ENCODE data around the gene BRD1.
"Not testable (repeated sequence)": the region's sequence is repeated elsewhere in the genome, so short reads cannot be mapped to it uniquely, and the experiment has no call there.

Gene BRD1

GRCh38 chr22:49781886-49782285, 45.8 kb downstream of the BRD1 start:
- DNase-seq = not testable (repeated sequence)

- no peak for DNase-seq
Measured at GRCh38 chr22:49781289-49781782, 46.3 kb downstream of the BRD1 start.

GRCh38 chr22:49780698-49781288, 46.9 kb downstream of the BRD1 start:
- no peak for DNase-seq

DNA sequence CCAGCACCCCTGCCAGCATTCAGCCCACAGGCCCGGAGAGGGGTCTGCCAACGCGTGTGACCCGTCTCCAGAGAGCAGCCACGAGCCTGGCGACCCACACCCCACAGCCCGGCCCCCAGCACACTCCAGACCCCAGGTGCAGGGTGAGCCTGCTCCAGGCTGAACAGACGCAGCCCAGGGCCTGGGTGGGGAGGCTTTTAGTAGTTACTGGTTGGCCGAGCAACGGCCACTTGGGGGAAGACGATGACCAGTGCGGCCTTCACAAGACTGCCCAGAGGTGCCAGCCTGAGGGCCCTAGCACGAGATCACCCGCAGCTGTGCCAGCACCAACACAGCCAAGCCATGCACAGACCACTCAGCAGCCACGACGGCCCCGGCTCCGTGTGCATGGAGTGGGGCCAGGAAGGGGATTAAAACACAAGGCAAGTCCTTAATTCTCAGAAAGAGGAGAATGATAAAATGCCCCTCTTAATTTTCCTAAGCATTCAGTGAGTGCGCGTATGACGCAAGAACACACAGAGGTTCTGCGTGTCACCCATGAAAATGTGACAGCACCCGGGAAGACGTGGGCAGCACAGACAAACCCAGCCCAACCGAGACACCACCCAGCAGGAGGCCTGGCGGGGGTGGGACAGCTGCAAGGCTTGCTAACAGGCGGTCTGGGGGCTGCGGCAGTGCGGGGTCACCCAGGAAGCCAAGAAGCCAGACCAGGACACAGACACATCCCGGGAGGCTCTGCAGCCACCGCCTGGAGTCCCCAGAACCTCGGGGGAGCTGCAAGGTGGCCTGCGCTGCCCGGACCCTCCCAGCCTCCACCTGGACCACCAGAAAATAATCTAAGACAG, 47.6 kb downstream of the BRD1 start:
- no peak for DNase-seq

DNA sequence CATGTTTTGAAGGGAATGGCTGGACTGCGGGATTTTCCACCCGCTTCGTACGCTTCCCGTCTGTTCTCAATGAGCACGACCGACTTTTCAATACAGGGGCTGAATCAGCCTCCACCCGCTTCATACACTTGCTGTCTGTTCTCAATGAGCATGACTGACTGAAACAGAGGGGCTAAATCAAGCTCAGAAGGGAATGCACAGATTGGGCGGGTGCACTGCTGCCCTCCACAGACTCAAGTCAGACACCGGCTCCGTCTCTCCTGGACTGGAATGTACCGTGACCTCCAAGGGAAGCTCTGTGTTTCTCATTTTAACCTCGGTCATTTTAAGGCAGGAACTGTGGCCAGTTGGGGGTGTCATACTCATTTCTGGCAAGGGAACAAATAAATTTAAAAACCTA, 48.5 kb downstream of the BRD1 start:
- no peak for DNase-seq

GRCh38 chr22:49777569-49778249, 50.0 kb downstream of the BRD1 start:
- no peak for DNase-seq

- no peak for DNase-seq
Measured at GRCh38 chr22:49776891-49777290, 50.8 kb downstream of the BRD1 start.

- DNase-seq = no peak
Measured at GRCh38 chr22:49775867-49776511, 51.7 kb downstream of the BRD1 start.

- DNase-seq = no peak
Measured at GRCh38 chr22:49775191-49775866, 52.3 kb downstream of the BRD1 start.

GRCh38 chr22:49774499-49775151, 53.0 kb downstream of the BRD1 start:
- DNase-seq = peak; percentile 37

DNA sequence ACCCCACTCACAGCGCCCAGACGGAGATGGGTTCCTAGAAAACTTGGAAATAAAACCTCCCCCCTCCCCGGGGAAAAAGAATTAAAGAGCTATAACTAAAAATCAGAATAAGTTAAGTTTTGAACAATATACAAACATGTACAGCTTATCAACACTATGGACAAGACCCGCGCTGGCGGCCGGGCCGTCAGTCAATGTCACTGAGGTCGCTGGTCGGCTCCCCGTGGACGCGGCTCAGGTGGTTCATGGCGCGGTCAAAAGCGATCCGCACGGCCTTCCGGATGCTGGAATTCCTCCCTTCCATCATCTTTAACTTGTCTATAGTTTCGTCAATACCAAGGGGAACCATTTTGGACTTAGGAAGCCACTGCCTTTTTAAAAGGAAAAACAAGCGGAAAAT, 53.6 kb downstream of the BRD1 start:
- no peak for DNase-seq

- DNase-seq = no peak
Measured at GRCh38 chr22:49773531-49773930, 54.1 kb downstream of the BRD1 start.

DNA sequence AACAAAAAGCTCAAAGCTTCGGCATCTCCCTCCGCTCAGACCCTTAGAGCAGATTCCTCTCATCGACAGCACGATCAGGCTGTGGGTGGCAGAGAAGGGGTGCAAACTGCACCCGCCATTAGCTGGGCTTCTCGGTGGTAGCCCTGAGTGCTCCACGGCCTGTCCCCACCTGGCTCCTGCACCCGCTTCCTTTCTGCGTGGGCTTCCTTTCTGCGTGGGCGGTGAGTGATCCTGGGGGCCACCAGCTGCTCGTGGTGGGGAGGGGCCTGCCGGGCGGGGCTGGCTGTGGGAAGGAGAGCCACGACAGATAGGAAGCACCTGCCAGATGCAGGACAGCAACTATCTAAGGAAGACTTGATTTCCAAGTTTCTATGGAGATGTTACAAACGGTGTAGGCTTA, 55.0 kb downstream of the BRD1 start:
- DNase-seq = no peak

DNA sequence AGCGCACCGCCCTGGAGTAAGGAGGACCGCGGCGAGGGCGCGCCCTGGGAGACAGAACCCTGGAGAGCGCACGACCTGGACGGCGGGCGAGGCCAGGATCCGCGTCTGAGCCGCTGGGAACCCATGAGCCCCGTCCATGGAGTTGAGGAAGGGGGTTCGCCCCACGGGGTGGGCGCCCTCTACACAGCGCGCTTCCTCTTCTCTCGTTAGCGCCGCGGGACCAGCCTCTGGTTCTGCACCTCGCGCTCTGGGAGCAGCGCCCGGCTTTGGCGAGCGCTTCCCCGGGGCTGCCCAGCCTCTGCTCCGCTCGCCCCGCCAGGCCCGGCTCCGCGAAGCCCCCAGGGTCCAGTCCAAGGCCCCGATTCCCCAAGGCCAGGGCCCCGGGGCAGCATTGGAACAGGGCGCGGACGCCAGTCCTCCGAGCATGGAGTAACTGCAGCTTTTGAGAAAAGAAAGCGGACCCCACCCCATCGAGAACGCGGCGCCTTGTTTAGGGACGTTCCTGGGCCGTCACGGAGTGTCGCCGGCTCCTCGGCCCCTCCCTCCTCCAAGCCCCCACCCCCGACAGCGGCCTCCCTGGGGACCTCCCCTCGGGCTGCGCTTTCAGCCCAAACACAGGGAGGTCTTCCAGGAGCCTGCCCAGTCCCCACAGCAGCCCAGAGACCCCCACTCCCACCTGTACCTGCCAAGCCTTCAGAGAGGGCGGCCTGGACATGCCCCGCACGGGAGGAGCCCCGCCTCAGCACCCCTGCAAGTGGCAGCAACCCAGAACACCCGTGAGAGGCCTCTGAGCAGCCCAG, 56.2 kb downstream of the BRD1 start:
- no peak for DNase-seq

DNA sequence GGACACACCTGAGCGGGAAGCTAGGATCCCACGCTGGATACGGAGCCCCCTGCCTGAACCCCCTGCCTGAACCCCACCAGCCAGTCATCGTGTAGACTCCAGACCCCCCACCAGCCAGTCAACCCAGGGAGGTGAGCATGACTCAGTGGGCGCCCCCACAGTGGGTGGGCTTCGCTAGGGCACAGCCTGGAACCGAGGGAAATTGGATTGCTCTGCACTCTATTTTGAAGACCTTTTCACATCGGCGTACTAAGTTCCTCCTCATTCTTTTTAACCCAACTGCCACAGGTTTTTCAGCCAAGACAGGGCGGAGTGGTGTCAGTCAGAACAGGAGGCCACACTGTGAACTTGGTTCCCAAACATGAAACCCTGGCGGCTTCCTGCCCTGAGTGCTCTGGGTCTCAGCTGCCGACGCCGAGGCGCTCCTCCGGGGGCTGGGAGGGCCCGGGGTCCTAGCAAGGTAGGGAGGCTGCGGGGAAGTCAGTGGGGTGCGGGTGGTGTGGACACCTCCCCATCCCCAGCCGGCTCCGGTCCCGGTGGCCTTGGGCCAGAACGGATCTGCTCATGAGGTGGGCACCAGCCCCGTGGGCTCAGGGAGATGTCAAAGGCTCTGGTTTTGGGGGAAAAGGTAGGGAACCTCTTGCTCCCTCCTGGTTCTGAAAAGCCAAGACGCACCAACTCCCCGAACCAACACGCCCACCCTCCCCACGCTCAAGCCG, 57.0 kb downstream of the BRD1 start:
- no peak for DNase-seq

- no peak for DNase-seq
Measured at GRCh38 chr22:49769691-49770546, 57.8 kb downstream of the BRD1 start.

- no peak for DNase-seq
Measured at GRCh38 chr22:49768951-49769690, 58.6 kb downstream of the BRD1 start.

DNA sequence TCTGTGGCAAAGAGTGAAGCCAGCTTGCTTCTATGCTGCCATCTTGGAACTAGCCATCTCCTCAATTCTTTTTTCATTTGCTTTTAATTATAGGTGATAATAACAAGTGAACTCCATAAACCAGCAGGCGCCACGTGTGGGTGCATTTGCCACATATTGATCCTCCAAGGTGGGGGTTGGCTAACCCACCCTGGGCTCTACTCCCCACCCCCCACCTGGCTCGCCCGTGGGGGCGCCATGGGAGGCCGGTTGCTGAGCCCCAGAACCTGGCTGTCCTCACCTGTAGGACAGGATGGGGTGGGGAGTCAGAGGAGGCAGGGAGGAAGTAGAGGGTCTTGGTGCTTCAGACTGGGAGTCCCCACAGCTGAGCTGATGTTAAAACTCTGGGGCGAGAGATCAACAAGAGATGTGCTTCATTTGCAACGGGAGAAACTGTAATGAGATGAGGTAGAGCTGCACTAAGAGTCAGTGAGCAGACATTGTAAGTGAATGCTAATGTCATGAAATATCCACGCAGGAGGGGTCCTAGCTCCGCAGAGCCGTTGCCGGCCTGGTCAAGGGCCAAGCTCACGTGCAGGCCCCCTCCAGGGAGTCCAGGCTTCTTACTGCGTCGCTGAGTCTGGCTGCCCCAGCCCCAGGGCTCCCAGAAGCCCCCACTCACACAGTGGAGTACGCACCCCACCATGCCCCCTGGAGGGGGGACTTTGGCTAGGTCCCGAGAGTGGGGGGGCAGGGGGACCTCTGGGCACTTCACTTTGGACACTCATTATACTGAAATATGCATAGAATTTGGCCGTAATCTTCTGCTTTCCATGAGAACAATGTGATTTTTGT, 59.4 kb downstream of the BRD1 start:
- DNase-seq = no peak

Measured in NCI-H2107 (cell line).